GM18873 (cell line): Measurements from ENCODE around the gene ZNF385A.

ENCODE experiments used
- ATAC-seq: cut with Tn5 transposase; IDR thresholded peaks from one replicate; pipeline ENCODE4 v1.9.1; 2021; ENCODE audit warnings: mild to moderate bottlenecking, moderate library complexity, moderate number of reproducible peaks; ENCODE audit not compliant: unreplicated experiment, low FRiP score

ZNF385A gene

GRCh38 chr12:54394281-54394719, 9.8 kb upstream of the ZNF385A start:
- no peak for ATAC-seq

GRCh38 chr12:54393743-54394142, 9.2 kb upstream of the ZNF385A start:
- ATAC-seq, result no peak

- ATAC-seq, result no peak
These were observed 8.7 kb upstream of the ZNF385A start for GRCh38 chr12:54393207-54393609.

- ATAC-seq, result no peak
These were observed 8.1 kb upstream of the ZNF385A start for GRCh38 chr12:54392485-54393206.

DNA sequence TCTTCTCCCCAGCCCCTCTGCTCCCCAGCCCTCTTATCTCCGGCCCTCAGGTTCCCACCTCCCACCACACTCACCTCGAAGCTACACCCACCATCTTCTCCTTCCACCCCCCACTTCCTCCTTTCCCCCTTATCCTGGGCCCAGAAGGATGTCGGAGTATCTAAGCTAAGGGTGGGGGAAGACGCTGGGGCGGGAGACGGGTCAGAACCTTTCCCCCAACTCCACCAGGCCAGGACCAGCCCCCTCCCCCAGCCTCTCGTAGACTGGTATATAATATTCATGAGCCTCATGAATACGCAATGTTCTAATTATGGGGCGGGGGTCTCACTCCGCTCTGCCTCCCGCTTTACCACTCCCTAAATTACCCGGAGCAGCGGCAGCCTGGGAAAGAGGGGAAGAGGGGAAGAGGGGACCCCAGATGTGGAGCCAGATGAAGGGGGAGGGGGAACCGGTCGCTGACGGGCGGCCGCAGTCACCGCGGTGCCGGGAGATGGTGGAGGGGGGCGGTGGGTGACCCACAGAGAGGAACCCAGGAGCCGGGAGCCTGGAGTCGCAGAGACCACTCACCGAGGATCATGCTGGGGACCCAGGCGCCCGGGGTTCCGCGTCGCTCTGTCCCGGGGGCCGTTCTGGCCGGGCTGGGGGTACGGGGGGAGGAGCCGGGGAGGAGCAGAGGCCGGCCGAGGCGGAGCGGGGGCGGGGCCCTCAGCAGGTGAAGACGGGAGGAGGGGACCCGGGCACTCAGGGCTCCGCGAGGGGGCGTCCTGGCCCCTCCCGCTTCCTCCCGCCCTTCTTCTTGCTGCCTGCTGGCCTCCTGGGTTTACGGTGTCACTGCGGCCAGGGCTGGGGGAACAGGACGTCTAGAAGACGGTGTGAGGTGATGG, 6.4 kb upstream of the ZNF385A start:
- no peak for ATAC-seq

DNA sequence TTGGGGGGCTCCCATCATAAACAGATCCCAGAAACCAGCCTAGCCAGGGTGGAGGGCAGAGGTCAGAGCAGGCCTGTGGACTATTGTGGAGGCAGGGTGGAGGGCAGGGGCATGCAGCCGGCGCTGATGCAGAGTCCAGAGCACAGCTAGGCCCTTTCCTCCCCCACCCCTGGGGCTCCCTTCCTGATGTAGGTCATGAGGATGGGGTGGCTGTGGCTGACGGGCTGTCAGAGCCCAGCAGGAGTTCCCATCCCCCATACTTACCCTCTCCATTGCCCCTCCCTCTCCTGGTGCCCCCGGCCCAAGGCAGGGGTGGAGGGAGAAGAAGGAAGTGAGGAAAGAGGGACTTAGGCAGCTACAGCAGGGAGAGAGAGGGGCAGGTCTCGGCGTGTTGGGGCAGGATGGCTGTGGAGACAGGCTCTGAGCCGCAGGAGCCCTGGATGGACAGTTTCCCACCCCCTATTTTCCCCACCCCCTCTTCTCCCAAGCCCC, 5.7 kb upstream of the ZNF385A start:
- ATAC-seq, result no peak

GRCh38 chr12:54389607-54390175, 5.2 kb upstream of the ZNF385A start:
- no peak for ATAC-seq

DNA sequence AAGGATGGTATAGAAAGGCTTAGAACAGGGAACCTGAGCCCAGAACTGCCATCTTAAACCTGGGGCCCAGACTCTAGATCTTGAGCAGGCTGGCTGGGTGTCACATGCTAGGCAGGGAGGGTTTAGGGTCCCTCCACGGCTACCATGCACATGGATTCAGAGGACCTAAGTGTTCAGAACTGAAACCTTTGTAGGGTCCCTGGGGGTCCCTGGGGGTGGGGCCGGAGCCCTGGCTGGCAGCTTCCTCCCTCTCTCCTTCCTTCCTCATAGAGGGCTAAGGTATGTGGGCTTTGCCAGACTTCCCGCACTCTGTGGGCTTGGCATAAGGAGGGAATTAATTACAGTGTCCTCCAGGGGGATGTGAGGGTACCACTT, 4.6 kb upstream of the ZNF385A start:
- ATAC-seq, result no peak

DNA sequence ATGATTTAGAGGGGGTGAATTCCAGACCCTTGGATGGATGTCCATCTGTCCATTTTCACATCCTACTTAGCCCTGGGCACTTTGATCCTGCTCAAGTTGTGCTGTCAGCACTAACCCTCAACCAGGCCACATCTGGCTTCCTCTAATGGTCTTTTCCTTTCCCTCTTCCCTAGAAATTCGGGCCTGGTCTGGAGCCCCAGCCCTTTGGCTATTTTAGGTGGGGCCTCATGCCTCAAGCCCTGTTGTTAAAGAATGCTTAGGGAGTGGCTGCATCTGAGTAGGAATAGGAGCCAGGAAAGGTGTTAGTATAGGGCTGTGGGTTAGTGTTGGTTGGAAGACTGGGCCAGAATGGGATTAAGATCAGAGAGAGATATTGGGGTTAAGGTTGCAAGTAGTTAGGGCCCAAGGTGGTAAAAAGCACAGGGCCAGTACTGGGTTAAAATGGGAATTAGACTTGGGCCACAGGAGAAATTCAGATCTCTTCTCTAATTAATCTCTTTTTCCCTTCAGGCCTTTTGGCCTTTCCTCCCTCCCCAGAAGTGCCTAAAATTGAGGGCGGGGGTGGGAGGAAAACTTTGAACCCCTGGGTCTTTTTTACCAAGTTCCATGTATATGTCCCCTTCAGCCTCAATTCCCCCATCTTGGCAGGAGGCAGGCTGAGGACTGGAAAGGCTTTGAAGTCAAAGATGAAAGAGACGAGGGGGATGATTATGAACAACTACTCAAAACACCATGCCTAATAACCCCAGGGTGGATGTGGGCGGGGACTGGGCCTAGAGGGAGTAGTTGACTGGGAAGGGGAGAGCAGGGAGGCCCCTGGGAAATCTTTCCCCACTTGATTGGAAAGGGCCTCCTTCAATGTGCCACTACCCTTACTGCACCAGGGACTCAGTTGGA, 4.0 kb upstream of the ZNF385A start:
- no peak for ATAC-seq

DNA sequence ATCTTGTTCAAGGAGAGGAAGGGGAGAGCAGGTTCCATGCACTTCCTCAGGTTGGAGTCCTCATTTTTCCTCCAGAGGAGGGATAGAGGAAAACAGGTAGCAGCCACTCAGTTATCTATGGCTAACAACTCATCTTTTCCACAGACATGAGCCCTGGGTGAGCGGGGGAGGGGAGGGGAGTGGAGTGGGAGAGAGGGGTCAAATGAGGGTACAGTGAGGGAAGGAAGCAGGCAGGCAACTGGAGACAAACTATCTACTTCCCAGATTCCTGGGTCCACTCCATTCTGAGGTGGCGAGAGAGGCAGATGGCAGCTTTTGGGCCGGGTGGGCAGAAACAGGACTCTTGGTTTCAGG, 2.6 kb upstream of the ZNF385A start:
- no peak for ATAC-seq

GRCh38 chr12:54386403-54387113, 2.0 kb upstream of the ZNF385A start:
- ATAC-seq, result no peak

DNA sequence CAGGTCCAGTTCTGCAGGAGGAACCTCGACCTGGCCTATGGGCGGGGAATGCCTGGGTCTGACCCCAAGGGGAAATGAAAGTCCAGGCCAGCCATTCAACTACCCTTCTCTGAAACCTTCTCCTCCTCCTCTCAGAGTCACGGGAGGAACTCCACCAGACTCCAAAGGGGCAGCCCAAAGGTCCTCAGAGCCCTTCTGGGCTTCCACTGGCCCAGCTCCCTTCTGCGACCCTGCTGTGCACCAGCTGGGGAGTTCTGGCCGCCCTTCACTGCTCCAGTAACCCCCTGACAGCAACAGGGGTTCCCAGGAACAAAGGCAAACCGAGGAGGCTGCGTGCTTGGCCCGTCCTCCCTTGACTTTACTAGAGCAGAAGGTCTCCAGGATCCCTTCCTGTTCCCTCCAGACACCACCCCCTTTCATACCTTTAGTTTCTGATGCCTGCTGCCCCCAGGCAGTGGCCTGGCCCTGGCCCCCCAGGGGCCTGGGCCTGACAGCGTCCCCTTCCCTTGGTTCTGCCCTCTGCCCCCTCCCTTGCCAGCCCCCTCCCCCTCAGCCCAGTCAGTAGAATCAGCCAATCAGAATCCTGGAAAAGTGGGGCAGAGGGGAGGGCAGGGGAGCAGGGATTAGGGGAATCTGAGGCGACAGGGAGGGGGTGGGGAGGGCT, 850 bp upstream of the ZNF385A start:
- ATAC-seq, result no peak

GRCh38 chr12:54383041-54383609, 1.4 kb downstream of the ZNF385A start:
- ATAC-seq, result no peak

DNA sequence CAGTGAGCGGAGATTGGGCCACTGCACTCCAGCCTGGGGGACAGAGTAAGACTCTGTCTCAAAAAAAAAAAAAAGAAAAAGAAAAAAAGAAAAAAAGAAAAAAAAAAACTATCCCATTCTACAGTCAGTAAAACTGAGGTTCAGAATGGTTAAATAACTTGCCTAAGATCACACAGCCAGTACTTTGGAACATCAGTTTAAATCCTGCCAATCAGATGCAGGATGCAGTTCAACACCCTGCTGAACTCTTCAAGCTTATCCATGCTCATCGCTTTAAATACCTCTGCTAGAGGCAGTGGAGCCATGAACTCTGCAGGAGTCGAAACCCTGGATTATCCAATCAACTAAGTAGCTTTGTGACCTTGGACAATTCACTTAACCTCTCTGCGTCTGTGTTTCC, 3.4 kb downstream of the ZNF385A start:
- ATAC-seq, result no peak

DNA sequence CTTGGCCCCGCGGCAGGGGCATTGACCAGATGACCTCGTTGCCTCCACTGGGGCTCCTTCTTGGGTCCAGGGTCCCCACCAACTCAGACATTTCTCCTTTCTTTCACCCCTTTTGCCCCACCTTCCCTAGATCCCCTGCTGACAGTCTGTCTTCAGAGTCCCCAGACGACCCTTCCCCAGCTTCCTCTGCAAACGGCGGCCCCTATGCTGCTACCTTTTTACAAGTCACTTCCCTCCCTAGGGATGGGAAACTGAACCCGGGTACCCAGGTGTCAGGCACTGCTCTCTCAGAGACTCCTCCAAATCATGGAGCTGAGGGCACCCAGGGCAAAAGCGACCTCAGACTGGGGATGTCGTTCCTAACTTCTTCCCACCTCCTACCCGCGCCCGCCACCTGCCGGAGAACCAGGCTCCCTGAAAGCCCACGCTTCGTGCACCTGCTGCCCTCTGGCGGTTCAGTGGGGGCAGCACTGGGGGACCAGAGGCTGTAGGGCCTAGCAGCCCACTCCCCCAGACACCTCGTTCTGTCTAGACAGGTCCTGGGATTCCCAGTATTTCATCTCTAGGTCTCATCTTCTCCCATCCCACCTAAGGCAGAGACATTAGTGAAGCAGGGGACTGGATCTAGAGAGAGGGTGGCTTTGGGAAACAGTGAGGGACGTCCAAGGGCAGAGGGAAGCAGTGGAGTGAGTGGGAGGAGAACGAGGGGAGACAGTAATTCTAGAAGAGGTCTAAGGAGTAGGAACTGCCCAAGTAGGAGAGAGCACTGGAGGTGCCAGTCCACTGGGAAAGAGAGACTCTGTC, 4.9 kb downstream of the ZNF385A start:
- no peak for ATAC-seq

GRCh38 chr12:54378796-54379397, 5.6 kb downstream of the ZNF385A start:
- ATAC-seq, result no peak

- no peak for ATAC-seq
These were observed 6.6 kb downstream of the ZNF385A start for GRCh38 chr12:54377797-54378515.
